DND-41 (cell line): ENCODE data around the gene RPH3AL.

Experiments
- ATAC-seq: fragments of 200-7000 bp; cut with Tn5 transposase; 3 replicates; pipeline ENCODE4 v1.9.1; 2021; ENCODE audit warnings: low read depth; ENCODE audit not compliant: insufficient read depth
- DNase-seq: peaks from one replicate; pipeline ENCODE4 v3.0.0-alpha.2; 2020
- H2AFZ ChIP-seq: 2 replicates; pipeline ENCODE4 v1.6.0; 2012; ENCODE audit warnings: low read depth, low read length
- H3K27ac ChIP-seq: 2 replicates; pipeline ENCODE4 v1.5.1; 2012; ENCODE audit warnings: low read length, inconsistent platforms
- H3K27me3 ChIP-seq: fragments of 200-600 bp; sonication (generic); 2 replicates; pipeline ENCODE4 v1.6.0; 2012; ENCODE audit warnings: low read length, mild to moderate bottlenecking, inconsistent platforms; ENCODE audit not compliant: insufficient read depth, poor library complexity
- H3K36me3 ChIP-seq: 2 replicates; pipeline ENCODE4 v1.5.1; 2012; ENCODE audit warnings: low read length, inconsistent platforms; ENCODE audit not compliant: insufficient read depth
- H3K4me1 ChIP-seq: 2 replicates; pipeline ENCODE4 v1.5.1; 2012; ENCODE audit warnings: mild to moderate bottlenecking, low read length; ENCODE audit not compliant: insufficient read depth
- H3K4me2 ChIP-seq: 2 replicates; pipeline ENCODE4 v1.6.0; 2012; ENCODE audit warnings: mild to moderate bottlenecking, moderate library complexity, low read length, inconsistent platforms; ENCODE audit not compliant: insufficient read depth
- H3K4me3 ChIP-seq, 2 experiments: fragments of 200-600 bp in 1 of 2; shearing (Covaris generic) in 1 of 2; 2 replicates each; pipeline ENCODE4 v1.5.1; 2012 to 2016; ENCODE audit warnings: inconsistent platforms in 2 of 2, low read length in 2 of 2, mild to moderate bottlenecking in 2 of 2, low read depth in 1 of 2, moderate library complexity in 1 of 2
- H3K79me2 ChIP-seq: 2 replicates; pipeline ENCODE4 v1.6.0; 2012; ENCODE audit warnings: low read length, inconsistent platforms; ENCODE audit not compliant: insufficient read depth
- H3K9ac ChIP-seq: 2 replicates; pipeline ENCODE4 v1.6.0; 2012; ENCODE audit warnings: low read depth, mild to moderate bottlenecking, inconsistent platforms, low read length, moderate library complexity
- H3K9me3 ChIP-seq: 2 replicates; pipeline ENCODE4 v1.5.1; 2012; ENCODE audit warnings: low read length, moderate library complexity, mild to moderate bottlenecking, inconsistent platforms; ENCODE audit not compliant: insufficient read depth, severe bottlenecking
- H4K20me1 ChIP-seq: 2 replicates; pipeline ENCODE4 v1.6.0; 2012; ENCODE audit warnings: low read length; ENCODE audit not compliant: insufficient read depth
- CTCF ChIP-seq: IDR thresholded peaks from 2 replicates; pipeline ENCODE4 v1.5.1; 2012; ENCODE audit warnings: borderline replicate concordance, low read length, moderate library complexity, mild to moderate bottlenecking; ENCODE audit not compliant: poor library complexity, severe bottlenecking; ENCODE audit errors: extremely low read depth
- EZH2 ChIP-seq: IDR thresholded peaks from 3 replicates; pipeline ENCODE4 v1.6.1; 2012; ENCODE audit warnings: borderline replicate concordance, low read depth, mild to moderate bottlenecking, moderate library complexity, low read length, inconsistent platforms; ENCODE audit not compliant: severe bottlenecking

RPH3AL gene

GRCh38 chr17:352421-353212, at the start of gene RPH3AL:
TSS of gene RPH3AL (minus strand) at chr17:352807. CDS start at chr17:327543, 25,264 bp downstream.
- no peak within 1 kb of the TSS for H3K4me2 ChIP-seq
- no peaks in the 10 kb centered on the region for H3K4me1 ChIP-seq
- no peaks in the 10 kb centered on the region for H4K20me1 ChIP-seq
- H3K27me3 ChIP-seq: peaks cover 5% of the 10 kb centered on the region
- no peaks in the 10 kb centered on the region for H3K36me3 ChIP-seq
- ATAC-seq (no peak), DNase-seq (no peak)
- no peak for TF ChIP-seq CTCF
- no peak for TF ChIP-seq EZH2
- peaks cover 7% of the 10 kb centered on the region for H3K9me3 ChIP-seq
- no peak within 1 kb of the TSS for H2AFZ ChIP-seq
- no peaks in the 10 kb centered on the region for H3K79me2 ChIP-seq
- no peak within 1 kb of the TSS for H3K9ac ChIP-seq
- no peak within 1 kb of the TSS for H3K4me3 ChIP-seq
- no peak within 1 kb of the TSS for H3K27ac ChIP-seq

GRCh38 chr17:400257-400656, 47.6 kb upstream of the RPH3AL start:
- H4K20me1 ChIP-seq: no peaks in the 10 kb centered on the region
- H3K79me2 ChIP-seq: no peaks in the 10 kb centered on the region
- ATAC-seq: no peak
- no peak overlapping the region for H2AFZ ChIP-seq
- no peak overlapping the region for H3K4me2 ChIP-seq
- no peak for DNase-seq
- TF ChIP-seq EZH2 (no peak), CTCF (no peak)
- H3K4me1 ChIP-seq: no peaks in the 10 kb centered on the region
- H3K4me3 ChIP-seq: no peak overlapping the region
- H3K27me3 ChIP-seq: no peaks in the 10 kb centered on the region
- H3K9ac ChIP-seq: no peak overlapping the region
- H3K36me3 ChIP-seq: no peaks in the 10 kb centered on the region
- no peaks in the 10 kb centered on the region for H3K9me3 ChIP-seq
- no peak overlapping the region for H3K27ac ChIP-seq

GRCh38 chr17:396788-397187, 44.2 kb upstream of the RPH3AL start:
- no peaks in the 10 kb centered on the region for H3K36me3 ChIP-seq
- no peak overlapping the region for H3K27ac ChIP-seq
- no peaks in the 10 kb centered on the region for H3K79me2 ChIP-seq
- no peaks in the 10 kb centered on the region for H4K20me1 ChIP-seq
- TF ChIP-seq CTCF (no peak), EZH2 (no peak)
- ATAC-seq (no peak), DNase-seq (no peak)
- H3K9ac ChIP-seq: no peak overlapping the region
- H3K4me3 ChIP-seq: no peak overlapping the region
- no peaks in the 10 kb centered on the region for H3K9me3 ChIP-seq
- no peak overlapping the region for H3K4me2 ChIP-seq
- no peaks in the 10 kb centered on the region for H3K27me3 ChIP-seq
- no peak overlapping the region for H2AFZ ChIP-seq
- no peaks in the 10 kb centered on the region for H3K4me1 ChIP-seq
